Umbilical cord (tissue), 2 donors: ENCODE data around the gene SLC25A42. TPM values are rescaled to one million over a fixed set of nuclear protein-coding genes. Genes with fewer than 3 reads are reported as not detected.
A peak's percentile ranks its signal among the peaks of the same experiment; 100 is the strongest.
"Not testable (repeated sequence)": the region's sequence is repeated elsewhere in the genome, so short reads cannot be mapped to it uniquely, and the experiment has no call there.

ENCODE experiments used
- DNase-seq: peaks from one replicate; pipeline ENCODE4 v3.0.0-alpha.2; 2015; ENCODE audit warnings: low spot score
- total RNA-seq: library from RNA; depleted of rRNA; stranded (reverse); fragments of >200 nt; gene quantifications from one replicate; pipeline ENCODE4 v1.2.3, GENCODE V29; 2014; ENCODE audit warnings: low replicate concordance; ENCODE audit not compliant: insufficient read depth

Gene SLC25A42
- total RNA-seq, 1 donor from 2014 or later, result 13.2 TPM

GRCh38 chr19:19134687-19135158, 70.9 kb downstream of the SLC25A42 start:
- no peak for DNase-seq

- DNase-seq, result not testable (repeated sequence)
Observed at GRCh38 chr19:19135713-19136112, 71.9 kb downstream of the SLC25A42 start.

GRCh38 chr19:19137556-19138108, 73.8 kb downstream of the SLC25A42 start:
- DNase-seq, result no peak

GRCh38 chr19:19138109-19138981, 74.6 kb downstream of the SLC25A42 start, which contains the start of gene TMEM161A:
Gene TMEM161A (minus strand): TSS chr19:19138478. CDS start chr19:19138428, 50 bp downstream.
- DNase-seq, result peak; percentile 99

GRCh38 chr19:19139876-19140229, 76.1 kb downstream of the SLC25A42 start:
- no peak for DNase-seq

- DNase-seq, result no peak
Observed at GRCh38 chr19:19140476-19140875, 76.7 kb downstream of the SLC25A42 start.

- no peak for DNase-seq
Observed at GRCh38 chr19:19142347-19142746, 78.6 kb downstream of the SLC25A42 start.

GRCh38 chr19:19145281-19145680, 81.5 kb downstream of the SLC25A42 start:
- no peak for DNase-seq

- DNase-seq, result peak; percentile 61
Observed at GRCh38 chr19:19145684-19146608, 82.2 kb downstream of the SLC25A42 start.

- no peak for DNase-seq
Observed at GRCh38 chr19:19146865-19147264, 83.1 kb downstream of the SLC25A42 start.

- DNase-seq, result no peak
Observed at GRCh38 chr19:19147344-19147743, 83.5 kb downstream of the SLC25A42 start.

GRCh38 chr19:19148504-19148903, 84.7 kb downstream of the SLC25A42 start:
- not testable (repeated sequence) for DNase-seq

GRCh38 chr19:19149435-19149834, 85.6 kb downstream of the SLC25A42 start:
- no peak for DNase-seq

GRCh38 chr19:19151418-19151817, 87.6 kb downstream of the SLC25A42 start:
- no peak for DNase-seq

GRCh38 chr19:19152668-19153384, 89.0 kb downstream of the SLC25A42 start:
- no peak for DNase-seq

GRCh38 chr19:19154768-19155494, 91.1 kb downstream of the SLC25A42 start:
- no peak for DNase-seq

GRCh38 chr19:19155495-19156219, 91.9 kb downstream of the SLC25A42 start:
- no peak for DNase-seq

- DNase-seq, result no peak
Observed at GRCh38 chr19:19157808-19158207, 94.0 kb downstream of the SLC25A42 start.

GRCh38 chr19:19159534-19159933, 95.7 kb downstream of the SLC25A42 start:
- DNase-seq, result no peak
